ENCODE results near the gene SECTM1.

DNA sequence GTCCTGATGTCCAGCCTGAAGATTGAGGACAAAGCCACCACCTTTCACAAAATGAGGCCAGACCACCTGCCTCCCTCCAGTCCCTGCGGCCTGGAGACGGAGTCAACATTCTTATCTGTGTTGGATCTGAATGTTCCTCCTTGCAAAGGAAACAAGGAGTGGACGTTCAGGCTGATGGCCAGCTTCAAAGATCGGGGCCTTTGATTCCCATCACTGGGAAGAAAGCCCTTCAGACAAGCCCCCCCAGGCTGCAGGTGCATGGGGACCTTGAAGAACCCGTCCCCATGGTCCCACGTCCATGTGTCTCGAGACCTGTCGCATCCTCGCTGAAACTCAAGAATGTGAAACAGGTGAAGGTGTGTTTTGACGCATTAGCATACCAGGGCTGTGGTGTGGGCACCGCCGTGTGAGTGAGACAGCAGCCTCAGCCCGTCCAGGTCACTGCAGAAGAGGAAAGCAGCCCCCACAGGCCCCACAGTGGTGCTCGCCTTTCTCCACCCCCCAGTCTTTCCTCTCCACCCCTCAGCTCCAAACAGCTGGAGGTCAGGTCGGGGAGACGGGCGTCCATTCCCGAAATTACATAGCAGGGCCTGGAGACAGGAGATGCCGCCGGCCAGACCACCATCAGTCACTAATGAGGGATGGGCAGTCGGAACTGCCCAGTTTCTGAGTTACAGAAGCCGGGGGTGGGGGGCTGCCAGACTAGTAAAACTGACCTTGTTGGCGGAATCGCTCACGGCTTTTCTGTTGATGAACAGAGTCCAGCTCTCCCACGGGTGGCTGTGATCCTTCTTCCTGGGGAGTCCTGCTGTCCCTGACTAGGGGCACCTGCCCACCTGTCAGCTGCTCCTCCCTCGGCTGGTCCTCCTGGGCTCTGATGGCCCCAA is 59.2 kb downstream of the SECTM1 start:
- TF ChIP-seq, protein P1, sequence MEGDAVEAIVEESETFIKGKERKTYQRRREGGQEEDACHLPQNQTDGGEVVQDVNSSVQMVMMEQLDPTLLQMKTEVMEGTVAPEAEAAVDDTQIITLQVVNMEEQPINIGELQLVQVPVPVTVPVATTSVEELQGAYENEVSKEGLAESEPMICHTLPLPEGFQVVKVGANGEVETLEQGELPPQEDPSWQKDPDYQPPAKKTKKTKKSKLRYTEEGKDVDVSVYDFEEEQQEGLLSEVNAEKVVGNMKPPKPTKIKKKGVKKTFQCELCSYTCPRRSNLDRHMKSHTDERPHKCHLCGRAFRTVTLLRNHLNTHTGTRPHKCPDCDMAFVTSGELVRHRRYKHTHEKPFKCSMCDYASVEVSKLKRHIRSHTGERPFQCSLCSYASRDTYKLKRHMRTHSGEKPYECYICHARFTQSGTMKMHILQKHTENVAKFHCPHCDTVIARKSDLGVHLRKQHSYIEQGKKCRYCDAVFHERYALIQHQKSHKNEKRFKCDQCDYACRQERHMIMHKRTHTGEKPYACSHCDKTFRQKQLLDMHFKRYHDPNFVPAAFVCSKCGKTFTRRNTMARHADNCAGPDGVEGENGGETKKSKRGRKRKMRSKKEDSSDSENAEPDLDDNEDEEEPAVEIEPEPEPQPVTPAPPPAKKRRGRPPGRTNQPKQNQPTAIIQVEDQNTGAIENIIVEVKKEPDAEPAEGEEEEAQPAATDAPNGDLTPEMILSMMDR (IDR thresholded peaks at IDR 0.05; ENCODE audit: insufficient read depth, low read depth, low read length), result no peak
- TF ChIP-seq EZH2 (IDR thresholded peaks at IDR 0.05; ENCODE audit: insufficient read depth, low read length), result no peak
